ENCODE results near the gene DCTN2.

DNA sequence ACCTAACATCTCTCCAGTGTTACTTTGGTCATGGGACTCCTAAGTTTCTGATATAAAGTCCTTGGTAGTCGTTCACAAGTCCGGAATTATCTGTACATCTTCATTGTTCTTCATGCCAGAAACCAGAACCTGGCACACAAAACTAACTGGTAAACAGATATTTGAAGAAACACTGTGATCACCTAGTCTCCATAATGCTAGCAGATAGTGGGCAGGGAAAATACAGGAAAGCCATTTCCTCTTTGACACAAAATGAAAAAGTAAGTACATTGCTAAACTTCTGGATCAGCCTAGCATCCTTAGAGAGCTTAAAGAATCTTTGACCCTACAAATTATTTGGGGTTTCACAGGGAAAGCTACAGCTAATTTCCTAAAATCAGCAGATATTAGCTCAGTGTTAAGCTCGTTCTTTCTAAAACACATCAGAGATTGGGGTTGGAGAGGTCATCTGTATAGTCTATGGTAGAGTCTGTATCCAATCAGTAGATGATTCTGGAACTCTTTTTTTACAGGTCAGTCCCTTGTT is 31.5 kb downstream of the DCTN2 start:
- TF ChIP-seq EZH2phosphoT487 (IDR thresholded peaks at IDR 0.05; ENCODE audit: insufficient read depth, low read depth) (no peak), EZH2 (IDR thresholded peaks at IDR 0.05; ENCODE audit: insufficient read depth, poor library complexity, severe bottlenecking) (no peak)
